Heart right ventricle (tissue), 16 donors: ENCODE data around the gene TTBK2. TPM values are rescaled to one million over a fixed set of nuclear protein-coding genes. Genes with fewer than 3 reads are reported as not detected.

Experiments
- ATAC-seq, 8 donors: fragments of 200-7000 bp; cut with Tn5 transposase; one replicate each; pipeline ENCODE4 v1.9.1; 2020; ENCODE audit warnings: mild to moderate bottlenecking in 8 of 8, moderate library complexity in 8 of 8, moderate number of reproducible peaks in 1 of 8
- DNase-seq, 2 donors: peaks; one replicate each; pipeline ENCODE4 v3.0.0-alpha.2; 2020
- H3K27ac ChIP-seq, 10 donors: fragments of 200-600 bp; sonication (generic) in 2 of 10; one replicate each; pipeline versions ENCODE4 v1.5.0 to v1.8.0; 2020 to 2022; ENCODE audit warnings: mild to moderate bottlenecking in 3 of 10
- H3K27me3 ChIP-seq, 7 donors: fragments of 200-600 bp; one replicate each; pipeline ENCODE4 v1.8.0; 2021 to 2022; ENCODE audit warnings: mild to moderate bottlenecking in 2 of 7
- H3K36me3 ChIP-seq, 9 donors: fragments of 200-600 bp; sonication (generic) in 1 of 9; one replicate each; pipeline versions ENCODE4 v1.5.0 to v1.8.0; 2020 to 2022; ENCODE audit warnings: mild to moderate bottlenecking in 2 of 9
- H3K4me1 ChIP-seq, 9 donors: fragments of 200-600 bp; sonication (generic) in 1 of 9; one replicate each; pipeline versions ENCODE4 v1.5.0 to v1.8.0; 2020 to 2022; ENCODE audit warnings: mild to moderate bottlenecking in 4 of 9
- H3K4me3 ChIP-seq, 10 donors: fragments of 200-600 bp; sonication (generic) in 2 of 10; one replicate each; pipeline versions ENCODE4 v1.5.0 to v1.8.0; 2020 to 2022; ENCODE audit warnings: mild to moderate bottlenecking in 7 of 10, moderate library complexity in 2 of 10
- H3K9me3 ChIP-seq, 11 donors: fragments of 200-600 bp in 10 of 11; sonication (generic) in 2 of 11; one replicate each; pipeline versions ENCODE4 v1.5.0 to v1.8.0; 2013 to 2022; ENCODE audit warnings: mild to moderate bottlenecking in 2 of 11, control low read depth in 1 of 11, moderate library complexity in 1 of 11
- WGBS, 2 donors: extraction: QIAGEN DNeasy Blood & Tissue Kit; methylation state at CpG; one replicate each; pipeline ENCODE4 v1.1.7; 2013; ENCODE audit warnings: inconsistent platforms in 1 of 2; 5-methylcytosine and 5-hydroxymethylcytosine counted together
- intact Hi-C, 10 donors: fragments of 100-400 bp; cut with DNase I; formaldehyde crosslinking; loops; one replicate each; pipeline versions ENCODE4 v1.11.1 to v1.14.2; 2022
- polyA plus RNA-seq, 2 donors: library from polyadenylated mRNA; stranded (reverse); fragments of 200-250 nt; gene quantifications; one replicate each; pipeline ENCODE4 v1.2.3, GENCODE V29; 2013
- total RNA-seq, 10 donors: library from RNA; stranded (reverse); fragmentation: NEBNext Ultra II Directional in 3 of 10; extraction: Animal tissue kit (Norgen Biotek cat#: 25700) in 3 of 10; gene quantifications; one replicate each; pipeline versions ENCODE4 v1.2.1 to v1.2.4, GENCODE V29; 2021 to 2023
- TF ChIP-seq, protein P1 (sequence below), 9 donors: fragments of 200-600 bp; sonication (generic) in 2 of 9; IDR thresholded peaks; one replicate each; pipeline versions ENCODE4 v1.5.0 to v1.8.0; 2021 to 2022; ENCODE audit warnings: antibody characterized with exemption in 9 of 9, mild to moderate bottlenecking in 5 of 9, moderate library complexity in 1 of 9
- donor health status: Arrhythmogenic right ventricular cardiomyopathy.
- donor health status: ischemic (EF 13 %, LVEDD 7.1; RV severe dilation, severe dysfunction).
- donor health status: healthy with polysubstance abuse.
- donor health status: DM: no; HTN: yes; CAD: no.
- donor health status: DM: no; HTN: no; CAD: no.
- donor health status: ischemic (EF 25% LVEDD 6.9; RV normal size, moderate dysfunction).
- donor health status: ischemic (EF 25% LVEDD 5.7; RV mildly dilated, moderate dysfunction).
- donor health status: healthy.
- donor health status: DM: yes; HTN: yes; CAD: no.
- donor health status: Ischemic cardiomyopathy.
- donor health status: ischemic (EF 35%, LVEDD 5.7; RV mildly dilated, moderate dysfunction).
- donor health status: nonischemic (EF 11% LVEDD 7.7; RV severe dilation, severe dysfunction).
- donor health status: DM: yes; HTN: yes; CAD: no.
- donor health status: PGD.
- donor health status: ischemic (EF 29% LVEDD 5.4; RV normal size, mild dysfunction).
- donor health status: nonischemic (EF 23%, LVEDD 6.1; RV moderate dilation, normal function).

Gene TTBK2
- total and polyA plus RNA-seq, 12 donors: 2.1 to 29.1 (median 22.1) TPM

DNA sequence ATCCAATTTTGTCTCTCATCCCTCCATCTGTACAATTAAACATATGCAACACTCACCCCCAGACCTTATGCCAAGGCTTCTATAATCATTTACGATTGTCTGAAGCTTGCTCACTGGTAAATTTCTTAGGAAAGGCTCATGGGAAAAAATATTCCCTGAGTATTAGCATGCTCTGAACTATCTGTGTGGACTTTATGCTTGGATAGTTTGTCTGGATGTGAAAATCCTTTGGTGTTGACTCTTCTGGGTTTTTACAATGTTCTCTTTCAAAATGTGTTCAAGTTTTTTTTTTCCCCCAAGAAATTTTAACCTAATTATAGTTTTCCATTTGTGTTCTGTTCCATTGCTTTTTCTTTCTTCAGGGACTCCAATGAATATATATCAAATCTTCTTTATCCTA is 19.9 kb upstream of the TTBK2 start:
- no peaks in the 10 kb centered on the region for H3K27me3 ChIP-seq
- TF ChIP-seq, protein P1, sequence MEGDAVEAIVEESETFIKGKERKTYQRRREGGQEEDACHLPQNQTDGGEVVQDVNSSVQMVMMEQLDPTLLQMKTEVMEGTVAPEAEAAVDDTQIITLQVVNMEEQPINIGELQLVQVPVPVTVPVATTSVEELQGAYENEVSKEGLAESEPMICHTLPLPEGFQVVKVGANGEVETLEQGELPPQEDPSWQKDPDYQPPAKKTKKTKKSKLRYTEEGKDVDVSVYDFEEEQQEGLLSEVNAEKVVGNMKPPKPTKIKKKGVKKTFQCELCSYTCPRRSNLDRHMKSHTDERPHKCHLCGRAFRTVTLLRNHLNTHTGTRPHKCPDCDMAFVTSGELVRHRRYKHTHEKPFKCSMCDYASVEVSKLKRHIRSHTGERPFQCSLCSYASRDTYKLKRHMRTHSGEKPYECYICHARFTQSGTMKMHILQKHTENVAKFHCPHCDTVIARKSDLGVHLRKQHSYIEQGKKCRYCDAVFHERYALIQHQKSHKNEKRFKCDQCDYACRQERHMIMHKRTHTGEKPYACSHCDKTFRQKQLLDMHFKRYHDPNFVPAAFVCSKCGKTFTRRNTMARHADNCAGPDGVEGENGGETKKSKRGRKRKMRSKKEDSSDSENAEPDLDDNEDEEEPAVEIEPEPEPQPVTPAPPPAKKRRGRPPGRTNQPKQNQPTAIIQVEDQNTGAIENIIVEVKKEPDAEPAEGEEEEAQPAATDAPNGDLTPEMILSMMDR (IDR thresholded peaks at IDR 0.05): no peak
- no peaks in the 10 kb centered on the region for H3K4me1 ChIP-seq
- H3K27ac ChIP-seq: no peak overlapping the region
- ATAC-seq: no peak
- H3K4me3 ChIP-seq: no peak overlapping the region
- no peak for DNase-seq
- intact Hi-C loops: no loop called here
- peaks cover 0 to 39% (median 16%) of the 10 kb centered on the region in 9 donors for H3K36me3 ChIP-seq
- no peaks in the 10 kb centered on the region for H3K9me3 ChIP-seq
- 86 to 96% methylated on average over 1 of the region's 1 CpG for WGBS, 2 donors

DNA sequence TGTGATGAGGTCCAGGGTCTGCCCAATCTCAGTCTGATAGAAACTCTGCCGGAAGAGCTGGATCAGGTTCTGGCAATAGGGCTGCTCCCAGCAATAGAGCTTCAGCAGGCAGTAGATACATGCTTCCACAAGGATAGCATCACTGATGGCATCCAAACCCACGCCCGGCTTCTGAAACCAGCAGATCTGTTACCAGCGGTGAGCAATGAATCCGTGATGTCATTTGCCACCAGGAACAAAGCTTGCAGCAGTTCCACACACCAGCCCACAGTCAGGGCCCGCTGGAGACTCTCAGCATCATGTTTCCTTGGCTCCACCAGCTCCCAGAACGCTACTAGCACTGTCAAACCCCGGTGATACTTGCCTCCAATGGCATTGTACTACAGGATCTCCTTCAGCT is 19.3 kb upstream of the TTBK2 start:
- H3K4me1 ChIP-seq: no peaks in the 10 kb centered on the region
- intact Hi-C loops: no loop called here
- TF ChIP-seq, protein P1 (IDR thresholded peaks at IDR 0.05): no peak
- WGBS, 2 donors: 94 to 95% methylated on average over 8 of the region's 8 CpGs
- no peak for DNase-seq
- no peak overlapping the region for H3K4me3 ChIP-seq
- H3K27ac ChIP-seq: no peak overlapping the region
- ATAC-seq: no peak
- no peaks in the 10 kb centered on the region for H3K27me3 ChIP-seq
- H3K9me3 ChIP-seq: no peaks in the 10 kb centered on the region
- H3K36me3 ChIP-seq: peaks cover 0 to 32% (median 11%) of the 10 kb centered on the region in 9 donors

- Histone ChIP-seq H3K4me3 (no peak overlapping the region), H3K9me3 (no peaks in the 10 kb centered on the region), H3K27ac (no peak overlapping the region), H3K27me3 (no peaks in the 10 kb centered on the region), H3K36me3 (peaks cover 0 to 5% (median 0%) of the 10 kb centered on the region in 9 donors), H3K4me1 (no peaks in the 10 kb centered on the region)
- DNase-seq (no peak), ATAC-seq (no peak)
- TF ChIP-seq, protein P1 (IDR thresholded peaks at IDR 0.05): no peak
- intact Hi-C loops: no loop called here
Measured at GRCh38 chr15:42937143-42937542, 16.6 kb upstream of the TTBK2 start.

- no peak for DNase-seq
- no peaks in the 10 kb centered on the region for H3K36me3 ChIP-seq
- H3K4me3 ChIP-seq: no peak overlapping the region
- 83 to 94% methylated on average over 7 of the region's 7 CpGs for WGBS, 2 donors
- intact Hi-C loops: loop anchor here in 1 of 10 donors (5.0 kb wide), 1 partner anchor 227 kb away; no protein-coding TSS in a partner anchor
- peaks cover 0 to 9% (median 0%) of the 10 kb centered on the region in 9 donors for H3K4me1 ChIP-seq
- TF ChIP-seq, protein P1 (IDR thresholded peaks at IDR 0.05): no peak
- H3K27me3 ChIP-seq: no peaks in the 10 kb centered on the region
- no peak overlapping the region for H3K27ac ChIP-seq
- ATAC-seq: no peak
- no peaks in the 10 kb centered on the region for H3K9me3 ChIP-seq
Measured at GRCh38 chr15:42933886-42934667, 13.5 kb upstream of the TTBK2 start.
